RCC 7860 (cell line): ENCODE data around the gene NONO.
A peak's percentile ranks its signal among the peaks of the same experiment; 100 is the strongest.
"Not testable (repeated sequence)": the region's sequence is repeated elsewhere in the genome, so short reads cannot be mapped to it uniquely, and the experiment has no call there.

ENCODE experiments used
- DNase-seq: peaks from one replicate; pipeline ENCODE4 v3.0.0-alpha.2; 2015; ENCODE audit warnings: low spot score
- FAIRE-seq: peaks from 2 replicates; lab custom pipeline; 2012; peaks lifted over from hg19 to GRCh38; lab: Jason Lieb, UNC

NONO gene, protein sequence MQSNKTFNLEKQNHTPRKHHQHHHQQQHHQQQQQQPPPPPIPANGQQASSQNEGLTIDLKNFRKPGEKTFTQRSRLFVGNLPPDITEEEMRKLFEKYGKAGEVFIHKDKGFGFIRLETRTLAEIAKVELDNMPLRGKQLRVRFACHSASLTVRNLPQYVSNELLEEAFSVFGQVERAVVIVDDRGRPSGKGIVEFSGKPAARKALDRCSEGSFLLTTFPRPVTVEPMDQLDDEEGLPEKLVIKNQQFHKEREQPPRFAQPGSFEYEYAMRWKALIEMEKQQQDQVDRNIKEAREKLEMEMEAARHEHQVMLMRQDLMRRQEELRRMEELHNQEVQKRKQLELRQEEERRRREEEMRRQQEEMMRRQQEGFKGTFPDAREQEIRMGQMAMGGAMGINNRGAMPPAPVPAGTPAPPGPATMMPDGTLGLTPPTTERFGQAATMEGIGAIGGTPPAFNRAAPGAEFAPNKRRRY

DNA sequence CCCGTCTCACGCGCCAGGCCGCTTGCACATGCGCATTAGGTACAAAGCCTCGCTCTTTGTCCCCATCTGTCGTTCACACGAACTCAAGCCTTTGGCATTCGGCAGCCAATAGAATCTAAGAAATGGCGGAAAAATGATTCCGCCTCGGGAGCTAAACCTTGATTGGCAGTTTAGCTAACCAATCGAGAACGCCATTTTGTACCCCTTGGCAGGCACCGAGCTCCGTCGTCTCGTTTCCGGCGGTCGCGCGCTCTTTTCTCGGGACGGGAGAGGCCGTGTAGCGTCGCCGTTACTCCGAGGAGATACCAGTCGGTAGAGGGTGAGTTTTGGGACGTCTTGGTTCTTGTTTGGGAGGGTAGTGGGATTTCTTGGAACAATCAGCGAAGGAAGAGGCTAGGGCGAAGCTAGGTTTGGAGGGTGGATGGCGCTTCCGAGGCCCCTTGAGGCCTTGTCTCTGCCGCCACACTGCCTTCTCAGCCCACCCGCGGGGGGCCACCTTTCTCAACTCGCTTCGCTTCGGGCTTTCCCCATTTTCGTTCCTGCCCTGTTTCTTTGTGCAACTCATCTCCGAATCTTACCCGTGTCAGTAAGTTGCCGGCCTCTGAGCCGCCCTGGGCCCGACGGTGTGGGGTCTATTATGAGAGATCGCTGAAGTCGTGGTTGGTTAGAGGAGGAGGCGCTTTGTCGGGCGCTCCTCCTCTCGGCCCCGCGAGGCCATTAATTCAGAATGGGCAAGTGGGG, at the start of gene NONO:
TSS of gene NONO (plus strand) at position 233 of the 741 bp plus-strand sequence. CDS start 7,003 bp downstream, outside the sequence.
- FAIRE-seq (peak; percentile 92), DNase-seq (peak; percentile 96)

DNA sequence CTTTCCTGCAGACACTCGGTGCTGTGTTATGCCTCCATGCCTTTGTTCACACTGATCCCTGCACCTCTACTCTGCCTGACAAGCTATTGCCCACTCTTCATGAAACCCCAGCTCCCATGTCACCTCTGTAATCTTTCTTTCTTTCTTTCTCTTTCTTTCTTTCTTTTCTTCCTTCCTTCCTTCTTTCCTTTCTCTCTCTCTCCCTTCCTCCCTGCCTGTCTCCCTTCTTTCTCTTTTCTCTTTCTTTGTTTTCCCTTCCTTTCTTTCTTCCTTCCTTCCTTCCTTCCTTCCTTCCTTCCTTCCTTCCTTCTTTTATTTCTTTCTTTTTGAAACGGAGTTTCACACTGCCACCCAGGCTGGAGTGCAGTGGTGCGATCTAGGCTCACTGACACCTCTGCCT, 48.0 kb upstream of the NONO start:
- no peak for FAIRE-seq
- no peak for DNase-seq

DNA sequence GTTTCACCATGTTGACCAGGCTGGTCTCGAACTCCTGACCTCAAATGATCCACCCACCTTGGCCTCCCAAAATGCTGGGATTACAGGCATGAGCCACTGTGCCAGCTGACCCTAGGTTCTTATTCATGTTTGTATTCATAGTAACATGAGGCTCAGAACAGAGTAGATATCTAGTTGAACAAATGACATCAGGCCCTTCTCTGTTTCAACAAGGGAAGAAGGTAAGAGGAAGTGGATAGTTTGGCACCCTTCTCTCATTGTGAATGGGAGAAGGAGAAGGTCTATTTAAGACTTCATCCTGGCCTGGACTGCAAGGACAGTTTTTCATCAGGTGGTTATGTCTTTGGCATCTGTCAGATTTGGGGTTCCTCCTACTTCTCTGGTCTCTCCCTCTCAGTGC, 46.6 kb upstream of the NONO start:
- no peak for FAIRE-seq
- DNase-seq: no peak

DNA sequence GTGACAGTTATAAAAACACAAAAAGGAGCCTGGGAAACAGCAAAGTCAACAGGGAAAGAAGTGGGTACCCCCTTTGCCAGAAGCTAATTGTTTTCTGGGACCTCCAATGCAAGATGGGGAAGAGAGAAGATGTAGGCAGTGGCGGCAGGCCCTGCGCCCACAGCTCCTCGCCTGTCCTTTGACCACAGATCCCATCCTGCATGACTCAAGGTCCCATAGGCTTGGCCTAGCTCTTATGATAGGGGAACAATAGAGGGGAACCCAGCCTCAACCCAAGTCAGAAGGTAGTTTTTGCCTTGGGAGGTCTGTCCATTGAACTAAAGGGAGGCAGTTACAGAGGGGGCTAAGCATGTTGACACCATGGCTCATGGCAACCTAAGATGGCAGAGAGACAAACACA, 43.7 kb upstream of the NONO start:
- DNase-seq: no peak
- FAIRE-seq: no peak

DNA sequence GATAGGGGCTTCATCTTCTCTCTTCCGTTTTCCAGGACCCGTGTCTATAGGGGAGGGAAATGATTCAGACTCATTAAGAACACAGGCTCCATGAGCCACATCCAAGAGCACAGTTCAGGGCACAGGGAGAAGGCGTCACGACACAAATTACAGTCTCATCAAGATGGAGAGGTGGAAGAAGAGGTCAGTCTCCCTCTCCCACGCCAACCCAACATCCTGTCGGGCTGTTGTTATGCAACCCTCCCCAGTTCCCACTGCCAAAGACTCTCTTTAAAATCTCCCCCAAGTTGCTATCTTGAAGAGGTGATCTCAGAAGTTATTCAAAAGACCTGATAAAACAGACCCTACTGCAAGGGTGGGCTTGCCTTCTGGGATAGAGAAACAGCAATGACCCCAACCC, 42.1 kb upstream of the NONO start:
- no peak for DNase-seq
- FAIRE-seq: no peak

DNA sequence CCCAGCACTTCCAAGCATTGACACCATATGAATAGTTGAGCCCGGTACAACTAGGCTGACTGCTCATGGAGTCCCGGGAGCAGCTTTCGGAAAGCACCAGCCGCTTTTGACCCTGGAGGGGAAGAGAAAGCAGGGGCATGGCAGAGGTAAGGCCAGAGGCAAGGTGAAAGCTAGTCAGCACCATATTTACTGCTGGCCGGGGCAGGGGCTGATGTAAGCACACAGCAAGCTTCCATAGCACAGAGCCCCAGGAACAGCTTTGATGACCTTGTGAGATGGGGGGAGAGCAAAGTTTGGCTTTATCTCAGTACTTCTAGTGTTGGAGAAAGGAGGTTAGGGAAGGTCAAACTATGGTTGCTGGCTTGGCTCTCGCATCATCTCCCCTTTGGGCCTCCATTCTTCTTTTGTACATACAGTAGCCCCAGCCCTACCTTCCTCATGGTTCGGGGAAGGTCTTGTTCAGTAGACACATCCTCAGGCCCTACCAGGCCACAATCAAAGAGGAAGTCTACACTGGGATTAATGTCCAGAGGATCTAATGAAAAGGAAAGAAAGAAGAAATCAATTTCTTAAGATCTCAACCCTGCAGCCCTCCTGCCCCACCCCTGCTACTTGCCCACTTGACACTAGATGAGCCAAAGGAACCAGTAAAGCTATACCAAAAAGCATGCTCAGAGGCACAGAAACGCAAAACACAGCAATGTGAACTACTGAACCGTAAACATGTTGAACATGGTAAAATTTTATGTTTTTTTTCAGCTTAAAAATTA, 38.9 kb upstream of the NONO start:
- FAIRE-seq (no peak), DNase-seq (no peak)

DNA sequence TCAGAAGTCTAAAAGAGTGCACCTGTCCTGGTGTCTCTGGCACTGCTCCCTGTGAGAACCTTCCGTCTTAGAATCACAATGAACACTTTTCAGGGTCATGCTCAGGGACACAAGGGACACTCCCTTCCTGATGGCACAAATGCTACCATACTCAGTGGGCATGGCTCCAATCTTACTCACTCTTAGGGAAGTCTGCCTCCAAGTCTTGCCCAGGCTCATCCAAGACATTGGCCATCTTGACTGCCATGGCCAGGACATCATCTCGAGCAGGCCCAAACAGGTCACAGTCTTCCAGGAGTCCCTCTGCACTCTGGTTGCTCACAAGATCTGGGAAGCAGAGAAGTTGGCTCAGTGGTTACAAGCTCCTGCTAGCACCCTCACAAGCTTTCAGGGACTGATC, 38.3 kb upstream of the NONO start:
- FAIRE-seq: no peak

DNA sequence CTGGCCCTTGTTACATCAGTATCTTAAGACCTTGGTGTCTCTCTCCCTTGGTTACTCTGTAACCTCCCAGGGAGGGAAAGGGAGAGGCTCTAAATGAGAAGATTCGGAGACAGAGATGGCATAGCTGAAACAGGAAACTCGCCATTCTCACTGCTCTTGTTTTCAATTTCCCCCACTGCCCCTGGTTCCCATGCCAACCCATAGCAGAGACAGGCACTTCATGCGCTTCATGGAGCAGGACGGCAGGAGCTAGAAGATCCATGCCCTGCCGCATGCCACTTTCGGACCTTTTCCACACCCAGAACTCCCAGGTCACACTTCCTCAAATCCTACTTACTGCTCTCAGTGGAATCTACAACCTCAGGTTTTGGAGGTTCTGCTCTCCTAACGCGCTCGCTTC, 32.6 kb upstream of the NONO start:
- FAIRE-seq (no peak), DNase-seq (no peak)

More for the DNA sequence above, 38.3 kb upstream of the NONO start:
- DNase-seq: no peak

DNA sequence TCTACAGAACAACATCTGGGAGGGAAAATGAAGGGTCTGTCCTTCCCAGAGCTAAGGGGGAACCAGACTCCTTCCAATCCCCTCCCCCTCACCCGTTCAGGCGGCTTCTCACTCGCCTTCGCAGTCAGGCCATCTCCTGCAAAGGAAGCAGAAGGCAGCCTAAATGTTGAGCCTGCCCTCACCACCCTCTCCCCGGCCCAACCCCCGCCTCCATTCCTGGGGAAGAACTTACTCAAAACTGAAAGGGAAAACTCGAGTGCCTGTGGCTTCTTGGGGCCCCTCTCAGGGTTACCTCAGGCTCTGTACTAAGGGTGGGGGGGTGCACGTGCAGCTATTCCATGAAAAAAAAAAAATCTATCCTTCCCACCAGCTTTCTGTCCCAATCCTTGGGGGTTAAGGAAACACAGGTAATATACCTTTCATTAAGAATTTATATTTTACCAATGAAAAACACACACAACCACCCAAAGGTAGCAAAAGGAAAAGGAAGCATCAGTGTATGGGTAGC, 31.9 kb upstream of the NONO start:
- no peak for FAIRE-seq
- DNase-seq: no peak

DNA sequence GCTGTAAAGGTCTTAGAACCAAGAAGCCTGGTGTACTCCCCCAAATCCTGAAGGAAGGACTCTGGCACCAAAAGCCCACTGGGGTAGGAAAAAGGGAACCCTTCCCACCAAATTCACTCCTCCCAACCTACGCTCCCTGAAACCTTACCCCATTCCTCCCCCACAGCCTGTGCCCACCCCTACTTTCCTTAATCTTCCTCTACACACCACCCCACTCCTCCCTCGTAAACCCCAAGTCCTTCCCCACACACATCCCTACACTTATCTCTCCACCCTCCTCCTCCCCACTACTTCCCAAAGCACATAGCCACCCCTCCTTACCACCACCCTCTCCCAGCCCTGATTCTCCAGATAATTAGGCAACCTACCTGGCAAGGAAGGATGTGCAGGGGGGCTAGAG, 31.2 kb upstream of the NONO start:
- FAIRE-seq (no peak), DNase-seq (no peak)

DNA sequence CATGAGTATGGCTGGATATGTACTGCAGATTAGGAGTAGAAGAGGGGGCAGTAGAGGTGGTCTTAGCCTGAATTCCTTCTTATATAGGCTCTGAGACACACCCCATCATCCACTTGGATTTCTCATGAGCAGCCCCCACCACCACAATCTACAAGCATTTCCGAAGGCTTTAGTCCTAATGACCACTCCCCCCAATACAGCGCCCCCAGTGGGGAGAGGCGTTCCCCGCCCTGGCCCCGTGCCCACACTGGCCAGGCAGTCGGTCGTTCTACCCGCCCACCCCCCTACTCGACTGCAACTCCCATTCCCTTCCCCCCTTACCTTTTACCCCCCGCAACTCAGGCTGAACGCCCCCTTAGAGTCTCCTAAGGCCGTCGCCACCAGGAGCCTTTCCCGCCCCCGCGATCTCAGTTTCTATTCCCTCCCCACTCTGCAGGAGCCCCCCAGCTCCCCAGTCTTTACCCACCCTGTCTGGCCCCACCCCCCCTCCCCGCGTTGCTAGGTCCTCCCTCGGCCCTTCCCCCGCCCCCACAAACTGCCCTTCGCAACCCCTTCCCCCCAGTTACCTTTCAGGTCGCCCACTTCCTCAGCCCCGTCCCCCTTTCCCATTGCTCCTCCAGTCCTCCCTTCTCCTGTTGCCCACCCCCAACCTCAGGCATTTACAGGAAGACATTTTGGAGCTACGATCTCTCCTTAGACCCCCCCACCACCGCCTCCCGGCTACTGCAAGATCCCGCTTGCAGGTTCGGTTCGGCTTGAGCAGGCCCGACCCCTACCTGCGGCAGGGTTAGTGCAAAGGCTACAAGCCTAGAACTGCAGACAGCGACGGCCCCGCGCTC, 30.0 kb upstream of the NONO start:
- DNase-seq (peak; percentile 15), FAIRE-seq (no peak)

DNA sequence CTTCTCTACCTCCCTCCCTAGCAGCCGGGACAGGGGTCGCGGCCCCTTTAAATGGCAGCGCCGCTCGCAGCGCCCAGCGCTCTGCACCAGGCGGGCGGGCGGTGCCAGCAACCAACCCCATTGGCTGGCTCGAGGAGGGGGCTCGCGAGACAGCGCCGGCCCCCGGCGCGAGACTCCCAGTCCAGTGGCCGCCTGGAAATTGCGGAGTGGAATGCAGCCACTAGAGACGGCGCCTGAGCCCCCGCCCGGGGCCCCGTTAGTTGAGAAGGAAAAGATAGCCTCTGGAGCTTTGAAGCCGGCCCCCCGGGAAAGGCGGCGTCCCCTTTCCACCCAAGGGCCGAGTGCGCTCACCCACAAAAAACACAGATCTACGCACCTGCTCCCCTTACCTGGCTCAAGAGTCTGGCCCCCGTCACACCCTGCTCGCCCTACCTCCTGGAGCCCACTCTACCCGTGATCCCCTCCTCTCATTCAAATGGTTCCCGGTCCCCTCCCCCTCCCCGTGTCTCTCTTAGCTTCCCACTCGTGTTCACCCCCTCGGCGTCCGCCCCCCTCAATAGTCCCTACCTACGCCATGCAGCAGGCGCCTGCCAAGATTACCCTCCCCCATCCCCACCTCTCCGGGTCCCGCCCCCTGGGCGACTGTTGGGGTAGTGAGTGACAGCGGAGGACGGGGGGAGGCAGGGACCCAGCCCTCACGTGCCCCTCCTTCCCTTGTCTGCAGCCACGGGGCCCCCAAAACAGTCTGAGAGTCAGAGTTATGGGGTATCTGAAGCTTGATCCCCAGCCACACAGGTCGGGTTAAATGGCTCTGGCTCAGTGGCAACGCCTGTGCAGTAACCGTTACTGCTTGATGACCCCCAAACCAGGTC, 29.1 kb upstream of the NONO start, which contains the start of gene ZMYM3:
TSS of gene ZMYM3 (minus strand) at position 49 of the 872 bp plus-strand sequence. CDS start 885 bp downstream, outside the sequence.
- DNase-seq (peak; percentile 63), FAIRE-seq (no peak)

DNA sequence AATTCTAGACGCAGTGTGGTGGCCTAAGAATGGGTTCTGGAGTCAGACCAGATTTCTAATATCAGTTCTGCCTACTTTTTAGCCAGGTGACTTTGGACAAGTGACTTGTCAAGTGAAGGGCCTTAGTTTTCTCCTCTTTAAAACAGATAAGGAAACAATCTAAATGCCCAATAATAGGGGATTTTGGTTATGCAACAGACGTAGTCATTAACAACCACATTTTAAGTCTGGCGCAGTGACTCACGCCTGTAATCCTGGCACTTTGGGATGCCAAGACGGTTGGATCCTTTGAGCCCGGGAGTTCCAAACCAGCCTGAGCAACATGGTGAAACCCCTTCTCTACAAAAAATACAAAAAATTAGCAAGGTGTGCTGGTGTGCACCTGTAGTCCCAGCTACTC, 27.4 kb upstream of the NONO start:
- DNase-seq: no peak
- FAIRE-seq: no peak

DNA sequence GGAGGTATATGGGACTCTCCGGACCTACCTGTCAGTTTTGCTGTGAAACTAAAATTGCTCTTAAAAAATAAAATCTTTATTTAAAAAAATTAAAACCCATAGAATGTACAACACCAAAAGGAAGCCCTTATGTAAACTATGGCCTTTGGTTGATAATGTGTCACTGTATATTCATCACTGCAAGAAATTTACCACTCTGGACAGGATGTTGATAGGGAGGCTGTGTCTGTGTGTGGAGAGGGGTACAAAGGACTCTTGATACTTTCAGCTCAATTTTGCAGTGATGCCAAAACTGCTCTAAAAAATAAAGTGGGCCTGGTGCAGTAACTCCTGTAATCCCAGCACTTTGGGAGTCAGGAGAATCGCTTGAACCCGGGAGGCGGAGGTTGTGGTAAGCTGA, 26.6 kb upstream of the NONO start:
- FAIRE-seq: no peak
- no peak for DNase-seq

DNA sequence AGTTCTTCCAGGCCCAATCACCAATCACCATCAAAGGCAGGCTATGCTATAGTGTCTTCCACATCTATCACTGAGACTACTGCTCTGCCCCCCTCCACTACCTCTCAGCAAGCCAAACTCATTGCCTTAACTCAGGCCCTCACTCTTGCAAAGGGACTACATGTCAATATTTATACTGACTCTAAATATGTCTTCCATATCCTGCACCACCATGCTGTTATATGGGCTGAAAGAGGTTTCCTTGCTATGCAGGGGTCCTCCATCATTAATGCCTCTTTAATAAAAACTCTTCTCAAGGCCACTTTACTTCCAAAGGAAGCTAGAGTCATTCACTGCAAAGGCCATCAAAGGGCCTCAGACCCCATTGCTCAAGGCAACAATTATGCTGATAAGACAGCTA, 14.8 kb upstream of the NONO start:
- not testable (repeated sequence) for DNase-seq, FAIRE-seq

DNA sequence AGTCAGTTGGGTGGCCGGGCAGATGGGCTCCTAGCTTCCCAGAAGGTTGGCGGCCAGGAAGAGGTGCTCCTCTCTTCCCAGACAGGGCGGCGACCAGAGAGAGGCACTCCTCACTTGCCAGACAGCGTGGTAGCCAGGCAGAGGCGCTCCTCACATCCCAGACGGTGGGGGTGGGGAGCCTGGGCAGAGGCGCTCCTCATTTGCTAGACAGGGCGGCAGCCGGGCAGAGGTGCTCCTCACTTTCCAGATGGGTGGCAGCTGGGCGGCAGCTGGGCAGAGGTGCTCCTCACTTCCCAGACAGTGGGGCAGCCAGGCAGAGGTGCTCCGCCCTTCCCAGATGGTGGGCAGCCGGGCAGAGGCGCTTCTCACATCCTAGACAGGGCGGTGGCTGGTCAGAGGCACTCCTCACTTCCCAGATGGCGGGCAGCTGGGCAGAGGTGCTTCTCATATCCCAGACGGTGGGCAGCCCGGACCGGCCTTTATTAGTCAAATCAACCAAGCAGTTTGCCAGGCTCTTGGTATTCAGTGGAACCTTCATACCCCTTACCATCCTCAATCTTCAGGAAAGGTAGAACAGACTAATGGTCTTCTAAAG, 13.5 kb upstream of the NONO start:
- FAIRE-seq: no peak

DNA sequence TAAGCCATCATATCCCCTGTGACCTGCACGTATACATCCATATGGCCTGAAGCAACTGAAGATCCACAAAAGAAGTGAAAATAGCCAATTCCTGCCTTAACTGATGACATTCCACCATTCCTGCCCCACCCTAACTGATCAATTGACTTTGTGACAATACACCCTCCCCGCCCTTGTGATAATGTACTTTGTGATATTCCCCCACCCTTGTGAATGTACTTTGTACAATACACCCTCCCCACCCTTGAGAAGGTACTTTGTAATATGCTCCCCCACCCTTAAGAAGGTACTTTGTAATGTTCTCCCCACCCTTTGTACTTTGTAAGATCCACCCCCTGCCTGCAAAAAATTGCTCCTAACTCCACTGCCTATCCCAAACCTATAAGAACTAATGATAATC, 11.1 kb upstream of the NONO start:
- not testable (repeated sequence) for FAIRE-seq, DNase-seq

More for the DNA sequence above, 13.5 kb upstream of the NONO start:
- no peak for DNase-seq

DNA sequence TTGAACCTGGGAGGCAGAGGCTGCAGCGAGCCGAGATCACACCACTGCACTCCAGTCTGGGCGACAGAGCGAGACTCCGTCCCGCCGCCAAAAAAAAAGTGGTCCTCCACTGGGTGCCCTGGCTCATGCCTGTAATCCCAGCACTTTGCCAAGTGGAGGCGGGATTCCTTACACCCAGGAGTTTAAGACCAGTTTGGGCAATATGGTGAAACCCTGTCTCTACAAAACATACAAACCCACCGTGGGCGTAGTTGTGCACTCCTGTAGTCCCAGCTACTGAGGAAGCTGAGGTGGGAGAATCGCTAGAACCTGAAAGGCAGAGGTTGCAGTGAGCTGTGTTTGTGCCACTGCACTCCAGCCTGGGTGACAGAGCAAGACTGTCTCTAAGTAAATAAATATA, 2.1 kb upstream of the NONO start:
- not testable (repeated sequence) for FAIRE-seq, DNase-seq
